B cell (primary cell): Measurements from ENCODE around the gene GRIP1. TPM values are rescaled to one million over a fixed set of nuclear protein-coding genes. Genes with fewer than 3 reads are reported as not detected.

Source experiments
- ATAC-seq: fragments of 200-7000 bp; cut with Tn5 transposase; one replicate; pipeline ENCODE4 v1.10.0; 2021; ENCODE audit warnings: low read depth, mild to moderate bottlenecking, moderate number of reproducible peaks, moderate library complexity
- CTCF ChIA-PET: fragments of 350-600 bp; sonication (Branson Sonifier 250); formaldehyde crosslinking; loops from one replicate; lab custom pipeline; 2021; ENCODE audit warnings: antibody characterized with exemption, inconsistent platforms; lab: Charles Lee
- POLR2A ChIA-PET: fragments of 350-600 bp; sonication (Branson Sonifier 250); formaldehyde crosslinking; loops from one replicate; lab custom pipeline; 2021; ENCODE audit warnings: antibody characterized with exemption; lab: Charles Lee
- DNase-seq: peaks from one replicate; pipeline ENCODE4 v3.0.0; 2013
- H2AFZ ChIP-seq: 2 replicates; pipeline ENCODE4 v1.6.1; 2012; ENCODE audit warnings: mild to moderate bottlenecking, low read depth, low read length; ENCODE audit not compliant: insufficient read depth, poor library complexity, severe bottlenecking
- H3K27ac ChIP-seq, 2 donors: 1 replicate in 1 of 2; 2 replicates in 1 of 2; pipeline ENCODE4 v1.5.1; 2012 to 2013; ENCODE audit warnings: low read length in 2 of 2, mild to moderate bottlenecking in 2 of 2, moderate library complexity in 1 of 2
- H3K27me3 ChIP-seq, 4 experiments: fragments of 200-600 bp in 1 of 4; sonication (generic) in 1 of 4; replicated peaks in 1 of 4; 1 replicate in 2 of 4; 2 replicates in 2 of 4; pipeline versions ENCODE4 v1.6.1 to v1.7.0; 2013 to 2016; ENCODE audit warnings: low read length in 3 of 4, mild to moderate bottlenecking in 2 of 4, mixed read lengths in 1 of 4, moderate library complexity in 1 of 4; ENCODE audit not compliant: insufficient read depth in 4 of 4, control insufficient read depth in 3 of 4; ENCODE audit errors: control extremely low read depth in 1 of 4
- H3K36me3 ChIP-seq, 2 experiments: replicated peaks in 1 of 2; 1 replicate in 1 of 2; 2 replicates in 1 of 2; pipeline versions ENCODE4 v1.6.1 to v1.7.1; 2013; ENCODE audit warnings: low read length in 1 of 2; ENCODE audit not compliant: insufficient read depth in 2 of 2, control insufficient read depth in 1 of 2; ENCODE audit errors: control extremely low read depth in 1 of 2, extremely low read depth in 1 of 2
- H3K4me1 ChIP-seq, 2 donors: fragments of 200-600 bp in 1 of 2; sonication (generic) in 1 of 2; 1 replicate in 1 of 2; 2 replicates in 1 of 2; pipeline versions ENCODE4 v1.5.1 to v1.6.1; 2013 to 2017; ENCODE audit warnings: low read length in 2 of 2; ENCODE audit not compliant: control insufficient read depth in 2 of 2, insufficient read depth in 2 of 2
- H3K4me2 ChIP-seq: replicated peaks from 2 replicates; pipeline ENCODE3; 2012; ENCODE audit warnings: mild to moderate bottlenecking, low read depth, low read length; ENCODE audit not compliant: poor library complexity, severe bottlenecking
- H3K4me3 ChIP-seq, 5 experiments: fragments of 200-600 bp in 1 of 5; sonication (generic) in 1 of 5; 1 replicate in 3 of 5; 2 replicates in 2 of 5; pipeline versions ENCODE4 v1.5.1 to v1.7.0; 2011 to 2016; ENCODE audit warnings: low read length in 4 of 5, mild to moderate bottlenecking in 4 of 5, low read depth in 2 of 5, control low read depth in 1 of 5, moderate library complexity in 1 of 5; ENCODE audit not compliant: insufficient read depth in 1 of 5; ENCODE audit errors: control extremely low read depth in 1 of 5, extremely low read depth in 1 of 5
- H3K79me2 ChIP-seq: fragments of 200-600 bp; sonication (generic); one replicate; pipeline ENCODE4 v1.6.0; 2016; ENCODE audit warnings: low read length; ENCODE audit not compliant: control insufficient read depth, insufficient read depth
- H3K9ac ChIP-seq: fragments of 200-600 bp; sonication (generic); 2 replicates; pipeline ENCODE4 v1.6.1; 2017; ENCODE audit warnings: mild to moderate bottlenecking, low read length, moderate library complexity
- H3K9me3 ChIP-seq, 3 donors: one replicate each; pipeline versions ENCODE4 v1.6.1 to v1.7.1; 2013; ENCODE audit warnings: low read length in 2 of 3; ENCODE audit not compliant: control insufficient read depth in 2 of 3, insufficient read depth in 1 of 3; ENCODE audit errors: control extremely low read depth in 1 of 3
- H4K20me1 ChIP-seq: 2 replicates; pipeline ENCODE4 v1.6.0; 2012; ENCODE audit warnings: mild to moderate bottlenecking, low read length; ENCODE audit not compliant: insufficient read depth, control insufficient read depth, poor library complexity, severe bottlenecking
- H3K27ac Mint-ChIP-seq: one replicate; pipeline ENCODE4 v1.8.0; 2021; ENCODE audit warnings: mixed read lengths
- H3K27me3 Mint-ChIP-seq: one replicate; pipeline ENCODE4 v1.8.0; 2021; ENCODE audit warnings: mixed read lengths
- H3K4me1 Mint-ChIP-seq: one replicate; pipeline ENCODE4 v1.8.0; 2021; ENCODE audit warnings: mixed read lengths
- H3K4me3 Mint-ChIP-seq: one replicate; pipeline ENCODE4 v1.8.0; 2021; ENCODE audit warnings: mixed read lengths
- H3K9me3 Mint-ChIP-seq: one replicate; pipeline ENCODE4 v1.8.0; 2022; ENCODE audit warnings: mixed read lengths; ENCODE audit not compliant: insufficient read depth
- EZH2 ChIP-seq: IDR thresholded peaks from 2 replicates; pipeline ENCODE4 v1.6.1; 2012; ENCODE audit warnings: borderline replicate concordance, low read depth, mild to moderate bottlenecking, moderate library complexity, low read length; ENCODE audit not compliant: insufficient read depth, poor library complexity, severe bottlenecking
- WGBS: methylation state at CpG from one replicate; pipeline ENCODE4 v1.1.5; 2013; ENCODE audit warnings: missing lambda C conversion rate; ENCODE audit not compliant: insufficient coverage; 5-methylcytosine and 5-hydroxymethylcytosine counted together
- intact Hi-C: fragments of 100-400 bp; cut with micrococcal nuclease; formaldehyde crosslinking; loops from one replicate; pipeline ENCODE4 v1.10.0; 2022
- polyA plus RNA-seq: library from polyadenylated mRNA; depleted of rRNA; stranded (reverse); fragments of >200 nt; gene quantifications from 2 replicates; pipeline ENCODE4 v1.2.3, GENCODE V29; 2012
- total RNA-seq, 2 donors: library from RNA; stranded (reverse); fragments of 120-200 nt in 1 of 2; gene quantifications; 1 replicate in 1 of 2; 2 replicates in 1 of 2; pipeline versions ENCODE4 v1.2.3 to v1.2.4, GENCODE V29; 2013 to 2022
- TF ChIP-seq, protein P1 (sequence below): fragments of 200-600 bp; IDR thresholded peaks from one replicate; pipeline ENCODE4 v1.8.0; 2022; ENCODE audit warnings: antibody characterized with exemption, mild to moderate bottlenecking

GRIP1 gene
- total and polyA plus RNA-seq, 2 donors (not counting 1 experiment from before 2014, with no cell fraction given) = 0.22 TPM; not detected in 1

DNA sequence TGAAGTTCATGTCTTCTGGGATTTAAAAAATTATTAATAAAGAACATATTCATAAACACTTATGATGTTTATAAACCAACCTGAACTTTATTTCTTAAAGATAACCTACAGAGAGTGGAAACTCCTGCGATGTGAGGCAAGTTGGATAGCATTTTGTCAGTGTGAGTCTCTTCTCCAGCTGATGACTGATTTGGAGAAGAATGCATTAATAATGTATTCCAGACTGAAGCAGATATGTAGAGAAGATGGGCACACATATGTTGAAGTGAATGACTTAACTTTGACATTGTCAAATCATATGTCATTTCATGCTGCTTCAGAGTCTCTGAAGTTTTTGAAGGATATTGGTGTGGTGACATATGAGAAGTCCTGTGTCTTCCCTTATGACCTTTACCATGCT, 369.3 kb downstream of the GRIP1 start:
- no peaks in the 10 kb centered on the region for H3K9me3 Mint-ChIP-seq
- ATAC-seq (no peak), DNase-seq (no peak)
- Histone ChIP-seq H3K27me3 (no peaks in the 10 kb centered on the region), H3K9me3 (no peaks in the 10 kb centered on the region), H3K27ac (no peak overlapping the region), H3K79me2 (peaks cover 30% of the 10 kb centered on the region), H4K20me1 (no peaks in the 10 kb centered on the region), H3K36me3 (peaks cover 10 to 23% of the 10 kb centered on the region in 2 experiments), H2AFZ (no peak overlapping the region), H3K4me1 (no peaks in the 10 kb centered on the region), H3K4me3 (no peak overlapping the region), H3K9ac (no peak overlapping the region), H3K4me2 (no peak overlapping the region)
- H3K4me3 Mint-ChIP-seq = no peak overlapping the region
- peaks cover 26% of the 10 kb centered on the region for H3K4me1 Mint-ChIP-seq
- POLR2A ChIA-PET = no interaction called here
- no peaks in the 10 kb centered on the region for H3K27me3 Mint-ChIP-seq
- TF ChIP-seq EZH2 = no peak
- TF ChIP-seq, protein P1, sequence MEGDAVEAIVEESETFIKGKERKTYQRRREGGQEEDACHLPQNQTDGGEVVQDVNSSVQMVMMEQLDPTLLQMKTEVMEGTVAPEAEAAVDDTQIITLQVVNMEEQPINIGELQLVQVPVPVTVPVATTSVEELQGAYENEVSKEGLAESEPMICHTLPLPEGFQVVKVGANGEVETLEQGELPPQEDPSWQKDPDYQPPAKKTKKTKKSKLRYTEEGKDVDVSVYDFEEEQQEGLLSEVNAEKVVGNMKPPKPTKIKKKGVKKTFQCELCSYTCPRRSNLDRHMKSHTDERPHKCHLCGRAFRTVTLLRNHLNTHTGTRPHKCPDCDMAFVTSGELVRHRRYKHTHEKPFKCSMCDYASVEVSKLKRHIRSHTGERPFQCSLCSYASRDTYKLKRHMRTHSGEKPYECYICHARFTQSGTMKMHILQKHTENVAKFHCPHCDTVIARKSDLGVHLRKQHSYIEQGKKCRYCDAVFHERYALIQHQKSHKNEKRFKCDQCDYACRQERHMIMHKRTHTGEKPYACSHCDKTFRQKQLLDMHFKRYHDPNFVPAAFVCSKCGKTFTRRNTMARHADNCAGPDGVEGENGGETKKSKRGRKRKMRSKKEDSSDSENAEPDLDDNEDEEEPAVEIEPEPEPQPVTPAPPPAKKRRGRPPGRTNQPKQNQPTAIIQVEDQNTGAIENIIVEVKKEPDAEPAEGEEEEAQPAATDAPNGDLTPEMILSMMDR = no peak
- H3K27ac Mint-ChIP-seq = no peak overlapping the region
- CTCF ChIA-PET = no interaction called here
- intact Hi-C loops = loop anchor here (10.0 kb wide), 1 partner anchor 1905 kb away; the partner anchor contains the start of gene XPOT
- 100% methylated on average over 1 of the region's 1 CpG for WGBS

DNA sequence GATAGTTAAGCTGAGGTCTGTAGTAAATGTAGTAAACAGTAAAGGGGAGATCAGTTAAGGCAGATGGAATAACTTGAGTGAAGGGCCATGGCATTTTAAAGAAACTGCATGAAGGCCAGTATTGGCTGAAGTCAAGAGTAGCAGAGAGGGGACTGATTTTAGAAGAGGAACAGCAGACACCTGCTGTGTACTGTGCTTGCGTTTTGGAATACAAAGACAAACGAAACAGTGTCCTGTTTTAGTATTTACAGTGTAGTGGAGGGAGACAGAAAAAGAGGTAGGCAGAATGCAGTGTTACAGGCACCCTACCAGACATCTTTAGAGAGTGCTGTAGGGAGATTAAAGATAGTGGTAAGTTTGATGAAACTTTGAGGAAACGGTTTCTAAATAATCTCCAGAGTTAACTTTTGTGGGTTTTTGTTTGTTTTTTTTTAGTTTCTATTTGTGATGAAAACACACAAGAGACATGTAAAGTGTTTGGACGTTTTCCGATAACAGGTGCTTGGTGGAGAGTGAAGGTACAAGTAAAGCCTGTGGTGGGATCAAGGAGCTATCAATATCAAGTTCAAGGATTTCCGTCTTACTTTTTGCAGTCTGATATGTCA, 374.5 kb downstream of the GRIP1 start:
- peaks cover 10 to 15% of the 10 kb centered on the region in 2 donors for H3K4me1 ChIP-seq
- DNase-seq = peak; percentile 5
- H3K27me3 ChIP-seq = no peaks in the 10 kb centered on the region
- WGBS = 50% methylated on average over 1 of the region's 6 CpGs
- ChIA-PET POLR2A (no interaction called here), CTCF (interaction anchor here (0.9 kb wide), 1 partner anchor 74 kb away, joined by 3 read pairs; no protein-coding TSS in a partner anchor)
- ATAC-seq = no peak
- Mint-ChIP-seq H3K4me3 (peak overlapping the region; percentile 13), H3K27ac (no peak overlapping the region), H3K27me3 (no peaks in the 10 kb centered on the region), H3K9me3 (no peaks in the 10 kb centered on the region), H3K4me1 (peaks cover 36% of the 10 kb centered on the region)
- H3K9me3 ChIP-seq = no peaks in the 10 kb centered on the region
- peaks cover 3 to 8% of the 10 kb centered on the region in 2 experiments for H3K36me3 ChIP-seq
- no peaks in the 10 kb centered on the region for H4K20me1 ChIP-seq
- intact Hi-C loops = loop anchor here (10.0 kb wide), 1 partner anchor 1900 kb away; the partner anchor contains the start of gene XPOT
- peak overlapping the region; percentile 92 for H3K9ac ChIP-seq
- H3K27ac ChIP-seq = no peak overlapping the region
- peak overlapping the region in 1 of 5 experiments; percentile 10 for H3K4me3 ChIP-seq
- peak overlapping the region; percentile 89 for H3K4me2 ChIP-seq
- peaks cover 11% of the 10 kb centered on the region for H3K79me2 ChIP-seq
- no peak for TF ChIP-seq EZH2
- TF ChIP-seq, protein P1 = no peak
- peak overlapping the region; percentile 12 for H2AFZ ChIP-seq
